Chondrocyte (in vitro differentiated cells): ENCODE measurements around the gene TMUB1. TPM values are rescaled to one million over a fixed set of nuclear protein-coding genes. Genes with fewer than 3 reads are reported as not detected.

Experiments
- DNase-seq: peaks from one replicate; pipeline ENCODE4 v3.0.0; 2021; ENCODE audit warnings: mixed read lengths, low spot score
- H3K27ac Mint-ChIP-seq: one replicate; pipeline ENCODE4 v1.8.0; 2021; ENCODE audit warnings: mild to moderate bottlenecking, moderate library complexity, mixed read lengths; ENCODE audit not compliant: unreplicated experiment
- H3K27me3 Mint-ChIP-seq: 2 replicates; pipeline ENCODE4 v1.8.0; 2021; ENCODE audit warnings: low read depth, mixed read lengths
- H3K36me3 Mint-ChIP-seq: 2 replicates; pipeline ENCODE4 v1.8.0; 2021; ENCODE audit warnings: low read depth, mixed read lengths
- H3K4me1 Mint-ChIP-seq: 2 replicates; pipeline ENCODE4 v1.8.0; 2021; ENCODE audit warnings: low read depth, mild to moderate bottlenecking, mixed read lengths
- H3K4me3 Mint-ChIP-seq: one replicate; pipeline ENCODE4 v1.8.0; 2021; ENCODE audit warnings: mild to moderate bottlenecking, moderate library complexity, mixed read lengths; ENCODE audit not compliant: unreplicated experiment
- H3K9me3 Mint-ChIP-seq: 2 replicates; pipeline ENCODE4 v1.8.0; 2021; ENCODE audit warnings: low read depth, mixed read lengths
- CTCF ChIP-seq: fragments of 200-600 bp; sonication (generic); IDR thresholded peaks from 2 replicates; pipeline ENCODE4 v1.5.0; 2021; ENCODE audit warnings: antibody characterized with exemption, mild to moderate bottlenecking, moderate library complexity
- total RNA-seq: library from RNA; stranded (reverse); gene quantifications from 3 replicates; pipeline ENCODE4 v1.2.1, GENCODE V29; 2021

TMUB1 gene
- total RNA-seq, 1 donor from 2014 or later = 33.2 TPM

GRCh38 chr7:151048911-151049463 is 34.3 kb downstream of the TMUB1 start:
- no peaks in the 10 kb centered on the region for H3K9me3 Mint-ChIP-seq
- H3K4me3 Mint-ChIP-seq = no peak overlapping the region
- TF ChIP-seq CTCF = no peak
- peaks cover 26% of the 10 kb centered on the region for H3K4me1 Mint-ChIP-seq
- H3K36me3 Mint-ChIP-seq = peaks cover 3% of the 10 kb centered on the region
- no peaks in the 10 kb centered on the region for H3K27me3 Mint-ChIP-seq
- DNase-seq = no peak
- no peak overlapping the region for H3K27ac Mint-ChIP-seq

GRCh38 chr7:151047976-151048815 is 35.1 kb downstream of the TMUB1 start, which contains the start of gene ASIC3:
ASIC3 (plus strand) TSS chr7:151048531; CDS start chr7:151048886, 355 bp downstream.
- Mint-ChIP-seq H3K36me3 (peaks cover 2% of the 10 kb centered on the region), H3K27ac (no peak within 1 kb of the TSS), H3K4me1 (peaks cover 26% of the 10 kb centered on the region), H3K9me3 (no peaks in the 10 kb centered on the region), H3K4me3 (no peak within 1 kb of the TSS), H3K27me3 (no peaks in the 10 kb centered on the region)
- DNase-seq = no peak
- TF ChIP-seq CTCF = no peak

GRCh38 chr7:151046603-151047573 is 36.4 kb downstream of the TMUB1 start:
- no peaks in the 10 kb centered on the region for H3K36me3 Mint-ChIP-seq
- no peaks in the 10 kb centered on the region for H3K9me3 Mint-ChIP-seq
- H3K4me3 Mint-ChIP-seq = no peak overlapping the region
- H3K4me1 Mint-ChIP-seq = peaks cover 26% of the 10 kb centered on the region
- H3K27me3 Mint-ChIP-seq = no peaks in the 10 kb centered on the region
- no peak for DNase-seq
- TF ChIP-seq CTCF = no peak
- peak overlapping the region; percentile 3 for H3K27ac Mint-ChIP-seq

GRCh38 chr7:151045967-151046366 is 37.3 kb downstream of the TMUB1 start:
- Mint-ChIP-seq H3K9me3 (no peaks in the 10 kb centered on the region), H3K4me3 (no peak overlapping the region), H3K27ac (no peak overlapping the region), H3K4me1 (peaks cover 26% of the 10 kb centered on the region), H3K27me3 (no peaks in the 10 kb centered on the region), H3K36me3 (no peaks in the 10 kb centered on the region)
- DNase-seq = no peak
- no peak for TF ChIP-seq CTCF

GRCh38 chr7:151045262-151045661 is 38.0 kb downstream of the TMUB1 start:
- H3K4me1 Mint-ChIP-seq = peaks cover 26% of the 10 kb centered on the region
- H3K9me3 Mint-ChIP-seq = no peaks in the 10 kb centered on the region
- DNase-seq = no peak
- no peak overlapping the region for H3K4me3 Mint-ChIP-seq
- H3K27me3 Mint-ChIP-seq = no peaks in the 10 kb centered on the region
- H3K27ac Mint-ChIP-seq = no peak overlapping the region
- TF ChIP-seq CTCF = no peak
- H3K36me3 Mint-ChIP-seq = no peaks in the 10 kb centered on the region
